GM18873 (cell line): Measurements from ENCODE around the gene MAP2.

Source experiments
- ATAC-seq: cut with Tn5 transposase; IDR thresholded peaks from one replicate; pipeline ENCODE4 v1.9.1; 2021; ENCODE audit warnings: mild to moderate bottlenecking, moderate library complexity, moderate number of reproducible peaks; ENCODE audit not compliant: unreplicated experiment, low FRiP score

MAP2 gene

GRCh38 chr2:209690029-209690754 lies 266.3 kb downstream of the MAP2 start:
- ATAC-seq = no peak

- no peak for ATAC-seq
These were observed 270.9 kb downstream of the MAP2 start for GRCh38 chr2:209694748-209695147.

GRCh38 chr2:209696836-209697711 lies 273.2 kb downstream of the MAP2 start:
- ATAC-seq = peak; percentile 72

GRCh38 chr2:209702775-209703174 lies 278.9 kb downstream of the MAP2 start:
- no peak for ATAC-seq

GRCh38 chr2:209713219-209713618 lies 289.4 kb downstream of the MAP2 start:
- ATAC-seq = no peak

GRCh38 chr2:209719034-209719433 lies 295.2 kb downstream of the MAP2 start:
- ATAC-seq = no peak

GRCh38 chr2:209721497-209721896 lies 297.6 kb downstream of the MAP2 start:
- no peak for ATAC-seq

- ATAC-seq = no peak
These were observed 302.5 kb downstream of the MAP2 start for GRCh38 chr2:209726311-209726710.

GRCh38 chr2:209727077-209727476 lies 303.2 kb downstream of the MAP2 start:
- ATAC-seq = no peak

GRCh38 chr2:209734805-209735204 lies 311.0 kb downstream of the MAP2 start:
- ATAC-seq = no peak

- no peak for ATAC-seq
These were observed 318.1 kb downstream of the MAP2 start for GRCh38 chr2:209741953-209742352.

GRCh38 chr2:209753020-209753419 lies 329.2 kb downstream of the MAP2 start:
- ATAC-seq = no peak

- no peak for ATAC-seq
These were observed 333.3 kb downstream of the MAP2 start for GRCh38 chr2:209757163-209757562.

GRCh38 chr2:209761566-209761965 lies 337.7 kb downstream of the MAP2 start:
- ATAC-seq = no peak

- ATAC-seq = no peak
These were observed 338.7 kb downstream of the MAP2 start for GRCh38 chr2:209762563-209762962.

- ATAC-seq = no peak
These were observed 339.3 kb downstream of the MAP2 start for GRCh38 chr2:209763106-209763505.

GRCh38 chr2:209766613-209767012 lies 342.8 kb downstream of the MAP2 start:
- ATAC-seq = no peak

- ATAC-seq = no peak
These were observed 343.5 kb downstream of the MAP2 start for GRCh38 chr2:209767316-209767715.

GRCh38 chr2:209768557-209768956 lies 344.7 kb downstream of the MAP2 start:
- ATAC-seq = no peak

GRCh38 chr2:209771474-209772289 lies 347.8 kb downstream of the MAP2 start, which contains the start of gene UNC80:
Gene UNC80 (plus strand): TSS chr2:209771832. CDS start chr2:209772073, 241 bp downstream.
- ATAC-seq = no peak

GRCh38 chr2:209772290-209772685 lies 348.4 kb downstream of the MAP2 start:
- ATAC-seq = no peak
